ENCODE data around the gene TNNT2.

Gene TNNT2

DNA sequence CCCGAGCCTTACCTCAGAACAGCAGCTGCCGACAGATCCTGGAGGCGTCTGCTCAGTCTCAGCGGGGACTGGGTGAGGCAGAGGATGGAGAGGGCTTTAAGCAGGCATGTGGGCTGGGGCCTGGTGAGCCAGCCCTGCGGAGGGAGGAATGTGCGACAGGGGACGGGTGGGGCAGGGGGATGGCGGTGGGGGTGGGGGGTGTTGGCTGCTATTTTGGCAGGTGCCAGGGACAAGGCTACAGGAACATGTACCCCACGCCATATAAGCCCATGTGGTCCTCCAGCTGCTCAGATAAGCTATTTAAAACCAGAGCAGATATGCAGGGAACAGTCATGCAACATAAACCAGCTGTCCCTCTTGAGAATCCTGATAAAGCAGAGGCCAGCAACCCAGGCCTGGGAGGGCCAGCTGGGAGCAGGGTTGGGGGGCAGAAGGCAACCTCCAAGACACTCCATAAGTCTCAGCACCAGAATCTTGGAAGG is at the start of gene TNNT2:
Gene TNNT2, minus strand, starts transcription at position 70 of the 482 bp plus-strand sequence. CDS start 4,426 bp downstream, outside the sequence.
- TF ChIP-seq, protein P1, sequence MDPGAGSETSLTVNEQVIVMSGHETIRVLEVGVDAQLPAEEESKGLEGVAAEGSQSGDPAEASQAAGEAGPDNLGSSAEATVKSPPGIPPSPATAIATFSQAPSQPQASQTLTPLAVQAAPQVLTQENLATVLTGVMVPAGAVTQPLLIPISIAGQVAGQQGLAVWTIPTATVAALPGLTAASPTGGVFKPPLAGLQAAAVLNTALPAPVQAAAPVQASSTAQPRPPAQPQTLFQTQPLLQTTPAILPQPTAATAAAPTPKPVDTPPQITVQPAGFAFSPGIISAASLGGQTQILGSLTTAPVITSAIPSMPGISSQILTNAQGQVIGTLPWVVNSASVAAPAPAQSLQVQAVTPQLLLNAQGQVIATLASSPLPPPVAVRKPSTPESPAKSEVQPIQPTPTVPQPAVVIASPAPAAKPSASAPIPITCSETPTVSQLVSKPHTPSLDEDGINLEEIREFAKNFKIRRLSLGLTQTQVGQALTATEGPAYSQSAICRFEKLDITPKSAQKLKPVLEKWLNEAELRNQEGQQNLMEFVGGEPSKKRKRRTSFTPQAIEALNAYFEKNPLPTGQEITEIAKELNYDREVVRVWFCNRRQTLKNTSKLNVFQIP (CRISPR knock-in tag; IDR thresholded peaks at IDR 0.05; ENCODE audit: borderline replicate concordance, low read depth), result no peak
- TF ChIP-seq PPARA (CRISPR knock-in tag; IDR thresholded peaks at IDR 0.05; ENCODE audit: borderline replicate concordance) (no peak), TCF4 (CRISPR knock-in tag; IDR thresholded peaks at IDR 0.05; ENCODE audit: borderline replicate concordance) (peak; percentile 32; the same call in 1 of the 2 replicates), ZFP3 (CRISPR knock-in tag; IDR thresholded peaks at IDR 0.05) (no peak), ESRRG (CRISPR knock-in tag; IDR thresholded peaks at IDR 0.05) (no peak), ISL1 (CRISPR knock-in tag; IDR thresholded peaks at IDR 0.05) (no peak), BACH2 (CRISPR knock-in tag; IDR thresholded peaks at IDR 0.05; ENCODE audit: borderline replicate concordance) (no peak), ZNF8 (CRISPR knock-in tag; IDR thresholded peaks at IDR 0.05) (no peak)
- peak; percentile 7; the same call in 1 of the 3 replicates for ATAC-seq

DNA sequence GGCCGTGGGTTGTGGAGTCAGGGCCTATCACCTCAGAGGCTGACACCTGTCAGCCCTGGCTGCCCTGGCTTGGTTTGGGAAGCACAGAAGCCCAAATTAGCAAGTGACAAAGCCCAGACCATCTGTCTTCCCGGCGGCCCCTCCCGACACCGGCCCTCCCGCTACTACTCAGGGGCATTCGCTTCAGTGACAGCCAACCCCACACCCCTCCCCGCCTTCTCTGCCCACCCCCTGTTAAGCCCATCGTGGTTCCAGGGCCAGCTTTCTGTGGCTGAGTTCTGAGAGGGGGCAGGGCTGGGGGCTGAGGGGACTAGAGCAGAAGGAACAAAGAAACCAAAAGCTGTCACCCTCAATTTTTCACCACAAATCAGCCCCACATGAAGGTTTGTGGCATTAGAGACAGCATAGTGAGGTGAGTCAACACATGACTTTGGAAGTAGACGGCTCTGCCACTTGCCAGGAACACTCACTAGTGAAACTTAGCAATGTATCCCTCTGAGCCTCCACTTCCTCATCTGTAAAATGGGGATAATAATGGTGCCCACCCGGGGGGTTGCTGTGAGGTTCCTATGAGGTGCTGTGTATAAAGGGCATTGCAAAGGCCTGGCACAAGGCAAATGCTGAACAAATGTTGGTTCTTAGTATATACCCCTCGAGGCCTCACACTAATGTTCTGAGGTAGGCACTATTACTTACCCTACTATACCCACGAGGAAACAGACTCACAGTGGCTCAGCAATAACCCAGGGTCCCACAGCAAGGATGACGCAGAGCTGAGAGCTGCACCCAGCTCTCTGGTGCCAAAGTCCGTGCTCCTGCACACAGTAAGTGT is 49.2 kb upstream of the TNNT2 start:
- TF ChIP-seq ESRRG (CRISPR knock-in tag; IDR thresholded peaks at IDR 0.05) (no peak), PPARA (CRISPR knock-in tag; IDR thresholded peaks at IDR 0.05; ENCODE audit: borderline replicate concordance) (no peak), TOX (CRISPR knock-in tag; IDR thresholded peaks at IDR 0.05; ENCODE audit: borderline replicate concordance) (no peak), ZFP3 (CRISPR knock-in tag; IDR thresholded peaks at IDR 0.05) (no peak), ISL1 (CRISPR knock-in tag; IDR thresholded peaks at IDR 0.05) (no peak), TCF4 (CRISPR knock-in tag; IDR thresholded peaks at IDR 0.05; ENCODE audit: borderline replicate concordance) (no peak), GLIS3 (CRISPR knock-in tag; IDR thresholded peaks at IDR 0.05) (no peak), ARNTL (CRISPR knock-in tag; IDR thresholded peaks at IDR 0.05; ENCODE audit: borderline replicate concordance, low read depth) (no peak), RARB (CRISPR knock-in tag; IDR thresholded peaks at IDR 0.05) (no peak), OSR1 (CRISPR knock-in tag; IDR thresholded peaks at IDR 0.05) (no peak), CSDC2 (CRISPR knock-in tag; IDR thresholded peaks at IDR 0.05) (no peak), ZNF565 (CRISPR knock-in tag; conservative IDR thresholded peaks at IDR 0.05; ENCODE audit: low read depth) (no peak)
- TF ChIP-seq, protein P2, sequence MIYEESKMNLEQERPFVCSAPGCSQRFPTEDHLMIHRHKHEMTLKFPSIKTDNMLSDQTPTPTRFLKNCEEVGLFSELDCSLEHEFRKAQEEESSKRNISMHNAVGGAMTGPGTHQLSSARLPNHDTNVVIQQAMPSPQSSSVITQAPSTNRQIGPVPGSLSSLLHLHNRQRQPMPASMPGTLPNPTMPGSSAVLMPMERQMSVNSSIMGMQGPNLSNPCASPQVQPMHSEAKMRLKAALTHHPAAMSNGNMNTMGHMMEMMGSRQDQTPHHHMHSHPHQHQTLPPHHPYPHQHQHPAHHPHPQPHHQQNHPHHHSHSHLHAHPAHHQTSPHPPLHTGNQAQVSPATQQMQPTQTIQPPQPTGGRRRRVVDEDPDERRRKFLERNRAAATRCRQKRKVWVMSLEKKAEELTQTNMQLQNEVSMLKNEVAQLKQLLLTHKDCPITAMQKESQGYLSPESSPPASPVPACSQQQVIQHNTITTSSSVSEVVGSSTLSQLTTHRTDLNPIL (CRISPR knock-in tag; IDR thresholded peaks at IDR 0.05; ENCODE audit: low read depth), result no peak
- TF ChIP-seq, protein P1 (CRISPR knock-in tag; IDR thresholded peaks at IDR 0.05; ENCODE audit: borderline replicate concordance, low read depth), result no peak
- TF ChIP-seq, protein P3, sequence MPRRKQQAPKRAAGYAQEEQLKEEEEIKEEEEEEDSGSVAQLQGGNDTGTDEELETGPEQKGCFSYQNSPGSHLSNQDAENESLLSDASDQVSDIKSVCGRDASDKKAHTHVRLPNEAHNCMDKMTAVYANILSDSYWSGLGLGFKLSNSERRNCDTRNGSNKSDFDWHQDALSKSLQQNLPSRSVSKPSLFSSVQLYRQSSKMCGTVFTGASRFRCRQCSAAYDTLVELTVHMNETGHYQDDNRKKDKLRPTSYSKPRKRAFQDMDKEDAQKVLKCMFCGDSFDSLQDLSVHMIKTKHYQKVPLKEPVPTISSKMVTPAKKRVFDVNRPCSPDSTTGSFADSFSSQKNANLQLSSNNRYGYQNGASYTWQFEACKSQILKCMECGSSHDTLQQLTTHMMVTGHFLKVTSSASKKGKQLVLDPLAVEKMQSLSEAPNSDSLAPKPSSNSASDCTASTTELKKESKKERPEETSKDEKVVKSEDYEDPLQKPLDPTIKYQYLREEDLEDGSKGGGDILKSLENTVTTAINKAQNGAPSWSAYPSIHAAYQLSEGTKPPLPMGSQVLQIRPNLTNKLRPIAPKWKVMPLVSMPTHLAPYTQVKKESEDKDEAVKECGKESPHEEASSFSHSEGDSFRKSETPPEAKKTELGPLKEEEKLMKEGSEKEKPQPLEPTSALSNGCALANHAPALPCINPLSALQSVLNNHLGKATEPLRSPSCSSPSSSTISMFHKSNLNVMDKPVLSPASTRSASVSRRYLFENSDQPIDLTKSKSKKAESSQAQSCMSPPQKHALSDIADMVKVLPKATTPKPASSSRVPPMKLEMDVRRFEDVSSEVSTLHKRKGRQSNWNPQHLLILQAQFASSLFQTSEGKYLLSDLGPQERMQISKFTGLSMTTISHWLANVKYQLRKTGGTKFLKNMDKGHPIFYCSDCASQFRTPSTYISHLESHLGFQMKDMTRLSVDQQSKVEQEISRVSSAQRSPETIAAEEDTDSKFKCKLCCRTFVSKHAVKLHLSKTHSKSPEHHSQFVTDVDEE (CRISPR knock-in tag; IDR thresholded peaks at IDR 0.05), result no peak
- TF ChIP-seq, protein P4, sequence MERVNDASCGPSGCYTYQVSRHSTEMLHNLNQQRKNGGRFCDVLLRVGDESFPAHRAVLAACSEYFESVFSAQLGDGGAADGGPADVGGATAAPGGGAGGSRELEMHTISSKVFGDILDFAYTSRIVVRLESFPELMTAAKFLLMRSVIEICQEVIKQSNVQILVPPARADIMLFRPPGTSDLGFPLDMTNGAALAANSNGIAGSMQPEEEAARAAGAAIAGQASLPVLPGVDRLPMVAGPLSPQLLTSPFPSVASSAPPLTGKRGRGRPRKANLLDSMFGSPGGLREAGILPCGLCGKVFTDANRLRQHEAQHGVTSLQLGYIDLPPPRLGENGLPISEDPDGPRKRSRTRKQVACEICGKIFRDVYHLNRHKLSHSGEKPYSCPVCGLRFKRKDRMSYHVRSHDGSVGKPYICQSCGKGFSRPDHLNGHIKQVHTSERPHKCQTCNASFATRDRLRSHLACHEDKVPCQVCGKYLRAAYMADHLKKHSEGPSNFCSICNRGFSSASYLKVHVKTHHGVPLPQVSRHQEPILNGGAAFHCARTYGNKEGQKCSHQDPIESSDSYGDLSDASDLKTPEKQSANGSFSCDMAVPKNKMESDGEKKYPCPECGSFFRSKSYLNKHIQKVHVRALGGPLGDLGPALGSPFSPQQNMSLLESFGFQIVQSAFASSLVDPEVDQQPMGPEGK (CRISPR knock-in tag; IDR thresholded peaks at IDR 0.05; ENCODE audit: borderline replicate concordance), result no peak
- no peak for ATAC-seq

DNA sequence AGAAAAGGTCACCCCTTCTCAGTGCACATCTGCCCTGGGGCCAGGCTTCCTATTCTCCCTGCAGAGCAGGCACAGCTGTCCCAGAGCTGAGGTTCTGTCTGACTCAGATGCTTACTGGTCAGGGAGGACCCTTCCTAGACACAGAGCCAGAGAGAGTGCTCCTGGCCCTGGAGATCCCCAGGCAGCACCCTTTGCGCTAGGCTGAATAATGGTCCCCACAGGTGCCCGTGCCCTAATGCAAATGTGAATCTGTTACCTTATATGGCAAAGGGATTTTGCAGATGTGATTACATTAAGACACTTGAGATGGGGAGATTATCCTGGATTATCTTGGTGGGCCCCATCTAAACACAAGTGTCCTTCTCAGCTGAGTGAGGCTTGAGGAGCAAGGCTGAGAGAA is 46.7 kb upstream of the TNNT2 start:
- no peak for ATAC-seq
- TF ChIP-seq, protein P5, sequence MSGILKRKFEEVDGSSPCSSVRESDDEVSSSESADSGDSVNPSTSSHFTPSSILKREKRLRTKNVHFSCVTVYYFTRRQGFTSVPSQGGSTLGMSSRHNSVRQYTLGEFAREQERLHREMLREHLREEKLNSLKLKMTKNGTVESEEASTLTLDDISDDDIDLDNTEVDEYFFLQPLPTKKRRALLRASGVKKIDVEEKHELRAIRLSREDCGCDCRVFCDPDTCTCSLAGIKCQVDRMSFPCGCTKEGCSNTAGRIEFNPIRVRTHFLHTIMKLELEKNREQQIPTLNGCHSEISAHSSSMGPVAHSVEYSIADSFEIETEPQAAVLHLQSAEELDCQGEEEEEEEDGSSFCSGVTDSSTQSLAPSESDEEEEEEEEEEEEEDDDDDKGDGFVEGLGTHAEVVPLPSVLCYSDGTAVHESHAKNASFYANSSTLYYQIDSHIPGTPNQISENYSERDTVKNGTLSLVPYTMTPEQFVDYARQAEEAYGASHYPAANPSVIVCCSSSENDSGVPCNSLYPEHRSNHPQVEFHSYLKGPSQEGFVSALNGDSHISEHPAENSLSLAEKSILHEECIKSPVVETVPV (CRISPR knock-in tag; IDR thresholded peaks at IDR 0.05), result no peak
